Measurements from ENCODE around the gene GPR173.

The GPR173 gene

GRCh38 chrX:53089925-53090324 is 41.3 kb downstream of the GPR173 start:
- peak in 1 of 3 experiments; percentile 16 for DNase-seq

DNA sequence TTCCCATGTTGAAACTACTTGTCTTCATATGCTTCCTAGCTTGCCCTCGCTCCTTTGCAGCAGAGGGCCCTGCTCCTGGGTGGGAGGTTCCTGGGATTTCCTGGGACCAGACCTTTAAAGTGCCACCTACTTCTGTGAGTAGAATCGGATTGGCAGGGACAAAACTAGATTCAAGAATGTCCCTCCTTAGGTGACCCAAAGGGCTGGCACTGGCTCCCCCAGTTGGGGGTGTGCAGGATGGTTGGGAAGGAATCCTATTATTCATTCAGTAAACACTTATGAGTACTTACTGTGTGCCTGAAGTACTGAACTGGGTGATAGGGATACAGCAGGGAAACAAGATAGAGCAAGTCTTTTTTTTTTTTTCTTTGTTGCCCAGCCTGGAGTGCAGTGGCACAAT is 42.8 kb downstream of the GPR173 start:
- no peak for DNase-seq

- peak; percentile 28 to 88 (median 79) for DNase-seq
Measured at GRCh38 chrX:53093177-53093655, 44.6 kb downstream of the GPR173 start.

DNA sequence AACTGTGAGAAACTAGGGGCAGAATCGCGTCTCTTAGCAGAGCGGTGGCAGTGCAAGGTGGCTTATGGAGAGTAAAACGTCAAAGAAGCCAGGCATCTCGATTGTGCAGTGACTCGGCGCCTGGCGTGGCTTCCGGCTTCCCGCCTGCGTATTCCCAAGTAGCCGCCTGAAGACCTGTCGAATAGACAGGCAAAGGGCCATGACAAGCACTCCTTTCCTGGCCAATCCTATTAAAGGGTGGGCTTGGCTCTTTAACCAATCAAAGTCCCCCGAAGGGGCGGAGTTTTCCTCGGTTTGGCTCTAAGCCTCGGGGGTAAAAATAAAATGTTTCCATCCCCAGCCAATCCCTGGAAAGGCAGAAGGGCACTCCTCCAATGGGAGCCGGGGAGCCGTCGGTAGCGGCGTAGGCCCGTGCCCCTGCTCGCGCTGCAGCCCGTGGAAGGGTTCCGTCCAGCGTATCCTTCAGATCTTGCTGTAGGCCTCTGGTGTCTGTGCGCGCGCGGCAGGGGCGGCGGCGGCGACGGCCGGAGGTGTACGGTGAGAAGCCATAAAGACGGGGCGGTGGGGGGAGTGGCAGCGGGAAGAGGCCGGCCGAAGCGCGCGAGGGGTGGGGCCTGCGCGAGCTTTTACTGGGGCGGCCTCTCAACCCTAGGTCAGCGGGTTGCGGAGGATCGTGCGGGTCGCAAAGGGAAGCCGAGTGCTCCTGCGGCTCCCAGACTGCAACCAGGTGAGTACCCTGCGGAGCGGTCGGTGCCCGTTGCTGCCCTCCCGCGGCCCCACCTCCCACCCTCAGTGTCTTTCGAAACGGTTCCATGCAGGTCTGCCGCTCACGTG is 45.4 kb downstream of the GPR173 start, which contains the start of gene KANTR:
TSS of gene KANTR (plus strand) at position 395 of the 834 bp plus-strand sequence. CDS start 30,131 bp downstream, outside the sequence.
- peak; percentile 90 to 98 (median 94) for DNase-seq

DNA sequence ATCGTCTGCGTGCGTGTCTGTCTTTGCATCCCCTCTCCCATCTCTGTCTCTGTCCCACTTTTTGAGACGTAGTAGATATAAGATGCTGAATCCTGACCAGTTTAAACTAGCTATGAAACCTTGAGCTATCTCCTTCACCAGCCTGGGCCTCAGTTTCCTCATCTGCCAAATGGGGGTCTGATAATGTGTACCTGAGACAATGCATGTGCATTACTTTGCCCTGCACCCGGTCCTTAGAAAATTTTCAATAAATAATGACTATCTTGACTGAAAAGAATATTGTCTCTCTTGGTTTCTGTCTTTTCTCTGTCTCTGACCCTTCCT is 46.0 kb downstream of the GPR173 start:
- DNase-seq, result no peak

DNA sequence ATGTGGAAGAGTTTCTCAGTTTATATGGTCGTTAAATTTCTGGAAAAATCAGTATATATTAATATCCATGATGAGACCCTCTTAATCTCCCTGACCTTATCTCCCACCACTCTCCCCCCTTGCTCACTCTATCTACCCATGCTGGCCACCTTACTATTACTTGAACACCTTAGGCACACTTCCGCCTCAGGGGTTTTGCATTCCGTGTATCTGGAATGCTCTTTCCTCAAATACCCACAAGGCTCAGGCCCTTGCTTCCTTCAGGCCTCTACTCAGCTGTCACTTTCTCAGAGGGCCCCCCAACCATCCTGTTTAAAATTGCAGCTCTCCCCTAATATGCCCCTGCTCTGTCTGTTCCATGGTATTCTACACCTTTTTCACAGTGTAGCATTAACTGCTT is 47.2 kb downstream of the GPR173 start:
- DNase-seq, result no peak

DNA sequence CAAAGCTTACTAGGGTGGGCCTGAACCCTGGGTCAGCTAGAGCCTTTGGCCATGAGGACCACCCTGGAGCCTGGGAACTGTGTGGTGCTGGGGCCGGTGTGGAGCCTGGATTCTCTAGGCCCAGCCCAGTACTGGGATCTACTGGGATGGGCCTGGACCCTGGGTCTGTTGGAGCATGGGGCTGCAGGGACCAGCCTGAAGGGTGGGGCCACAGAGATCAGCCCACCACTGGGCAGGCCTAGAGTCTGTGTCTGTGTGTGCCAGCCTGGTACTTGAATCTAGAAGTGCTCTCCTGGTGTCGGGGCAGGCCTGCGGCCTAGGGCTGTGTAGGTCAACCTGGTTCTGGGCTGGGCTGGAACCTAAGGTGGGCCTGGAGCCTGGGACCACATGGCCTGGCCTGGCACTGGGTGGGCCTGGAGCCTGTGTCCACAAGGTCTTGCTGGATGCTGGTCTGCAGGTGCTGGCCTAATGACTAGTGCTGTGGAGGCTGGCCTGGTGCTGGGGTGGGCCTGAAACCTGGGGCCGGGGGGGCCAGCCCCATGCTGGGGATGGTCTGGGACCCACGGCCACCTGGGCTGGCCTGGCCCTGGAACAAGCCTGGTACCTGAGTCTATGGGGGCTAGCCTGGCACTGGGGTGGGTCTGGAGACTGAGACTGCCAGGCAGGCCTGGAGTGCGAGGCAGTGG is 66.4 kb downstream of the GPR173 start:
- DNase-seq, result no peak

- no peak for DNase-seq
Measured at GRCh38 chrX:53115550-53115874, 66.9 kb downstream of the GPR173 start.

DNA sequence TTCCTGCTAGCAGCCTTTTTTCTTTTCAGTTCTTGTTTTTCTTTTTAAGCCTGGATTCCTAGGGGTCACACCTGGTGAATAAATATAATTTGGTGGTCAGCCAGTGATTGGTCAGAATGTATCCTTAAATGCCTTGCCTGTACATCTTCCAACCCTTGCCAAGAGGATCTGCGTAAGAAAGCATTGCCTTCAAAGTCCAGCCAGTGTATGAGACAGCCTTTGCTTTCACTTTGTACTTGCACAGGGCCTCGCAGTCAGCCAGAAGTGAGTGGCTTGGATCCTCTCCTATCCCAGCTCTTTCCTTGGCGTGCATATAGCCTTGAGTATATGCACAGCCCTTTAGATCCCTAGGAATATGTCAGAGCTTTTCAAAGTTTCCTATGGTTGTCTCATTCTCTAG is 67.5 kb downstream of the GPR173 start:
- DNase-seq, result no peak

DNA sequence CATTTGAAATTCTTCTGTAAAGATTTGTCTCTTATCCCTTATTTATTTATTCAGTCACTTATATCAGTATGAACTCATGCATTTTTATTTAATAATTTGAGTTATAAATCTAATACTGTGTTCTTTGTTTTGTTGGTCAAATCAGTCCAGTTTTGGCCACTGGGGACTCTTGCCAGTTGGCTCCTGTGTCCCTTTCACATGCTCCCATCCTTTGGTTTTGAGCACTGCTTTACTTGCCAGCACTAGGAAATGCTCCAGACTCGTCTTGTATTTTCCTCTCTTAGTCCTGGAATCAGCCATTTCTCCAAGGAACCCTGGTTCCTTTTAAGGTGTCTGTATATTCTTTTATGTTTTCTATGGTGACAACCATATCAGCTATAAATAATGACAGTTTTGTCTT is 73.4 kb downstream of the GPR173 start:
- no peak for DNase-seq

- DNase-seq, result no peak
Measured at GRCh38 chrX:53125506-53125905, 76.9 kb downstream of the GPR173 start.

DNA sequence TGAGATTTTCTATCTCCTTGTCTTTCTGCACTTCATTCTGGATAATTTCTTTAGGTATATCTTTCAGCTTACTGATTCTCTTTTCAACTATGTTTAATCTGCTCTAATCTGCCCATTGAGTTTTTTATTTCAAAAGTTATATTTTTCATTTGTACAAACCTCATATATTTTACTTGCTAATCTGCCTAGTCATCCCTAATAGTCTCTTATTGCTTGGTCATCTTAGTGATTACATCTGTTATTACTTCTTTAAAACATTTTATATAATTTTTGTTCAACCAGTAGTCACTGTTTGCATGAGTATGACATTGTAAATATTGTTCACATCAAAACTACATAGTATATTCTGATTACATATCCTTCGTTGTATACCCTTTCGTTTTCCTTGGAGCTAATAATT is 77.8 kb downstream of the GPR173 start:
- no peak for DNase-seq

DNA sequence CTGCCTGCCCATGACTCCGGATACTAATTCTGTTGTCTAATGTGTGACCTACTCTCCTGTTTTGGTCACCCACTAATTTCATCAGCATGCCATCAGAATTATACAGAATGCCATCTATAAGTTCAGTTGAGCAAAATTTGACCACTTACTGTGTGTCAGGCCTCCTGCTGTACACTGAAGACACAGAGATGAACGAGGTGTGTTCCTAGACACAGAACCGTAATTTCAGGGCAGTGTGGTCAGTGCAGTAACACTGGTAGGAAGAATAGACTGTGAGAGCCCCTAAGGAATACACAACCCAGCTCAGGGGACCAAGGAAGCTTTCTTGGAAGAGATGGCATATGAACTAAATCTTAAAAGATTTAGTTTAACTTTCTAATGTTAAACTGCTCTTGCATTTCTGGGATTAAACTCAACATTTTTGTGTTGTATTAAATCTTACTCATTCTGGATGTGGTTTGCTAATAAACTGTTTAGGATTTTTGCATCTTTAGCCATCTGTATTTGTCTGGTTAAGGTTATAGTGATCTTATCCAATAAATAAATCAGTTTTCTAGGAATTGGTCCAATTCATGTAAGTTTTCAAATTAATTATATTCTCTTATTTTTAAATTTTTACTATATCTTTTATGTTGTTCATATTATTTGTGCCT is 79.6 kb downstream of the GPR173 start:
- no peak for DNase-seq
